ENCODE measurements around the gene CYTL1.
"Not testable (repeated sequence)": the region's sequence is repeated elsewhere in the genome, so short reads cannot be mapped to it uniquely, and the experiment has no call there.

Gene CYTL1

DNA sequence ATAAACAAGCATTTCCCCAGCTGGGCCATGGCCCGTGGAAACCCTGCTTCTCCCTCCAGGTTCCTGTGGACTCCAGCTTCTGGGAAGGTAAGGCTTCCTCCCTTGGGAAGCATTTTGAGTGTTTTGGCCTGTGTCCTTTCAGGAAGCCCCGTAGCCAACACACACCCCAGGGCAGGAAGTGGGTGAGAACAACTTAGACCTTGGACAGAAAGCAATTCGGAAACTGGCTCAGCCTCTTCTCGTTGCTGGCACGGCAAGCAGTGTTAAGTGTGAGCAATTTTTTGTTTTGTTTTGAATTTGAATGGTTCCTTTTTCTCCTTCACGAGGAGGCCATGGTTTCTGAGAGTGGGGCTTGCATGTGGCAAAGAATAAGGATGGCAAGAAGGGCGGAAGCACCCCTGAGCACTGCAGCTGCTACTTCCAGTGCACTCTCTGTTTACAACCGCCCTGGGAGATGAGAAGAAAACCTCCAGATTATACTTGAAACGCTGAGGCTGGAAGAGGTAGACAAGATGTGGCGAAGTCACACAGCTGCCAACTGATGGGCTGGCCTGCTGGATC lies 14.1 kb upstream of the CYTL1 start:
- DNase-seq (ENCODE audit: low read depth in 2 of 2) = no peak

DNA sequence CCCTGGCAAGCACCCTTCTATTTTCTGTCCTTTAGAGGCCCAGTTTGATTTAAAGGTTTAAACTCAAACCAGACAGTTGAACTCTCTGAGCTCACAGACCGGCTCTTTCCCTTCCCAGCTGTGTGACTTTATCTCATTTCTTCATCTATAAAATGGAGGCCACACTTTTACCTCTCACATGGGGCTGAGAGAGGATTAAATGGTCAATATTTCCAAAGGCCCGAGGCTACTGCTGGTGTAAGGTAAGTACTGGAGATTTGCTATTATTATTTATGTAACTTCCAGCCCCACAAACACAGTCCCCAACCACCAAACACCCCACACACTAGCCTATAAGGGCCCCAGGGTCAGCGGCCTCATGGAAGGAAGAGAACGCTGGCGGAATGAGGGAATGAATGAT lies 13.6 kb upstream of the CYTL1 start:
- DNase-seq (ENCODE audit: low read depth in 2 of 2) = no peak

DNA sequence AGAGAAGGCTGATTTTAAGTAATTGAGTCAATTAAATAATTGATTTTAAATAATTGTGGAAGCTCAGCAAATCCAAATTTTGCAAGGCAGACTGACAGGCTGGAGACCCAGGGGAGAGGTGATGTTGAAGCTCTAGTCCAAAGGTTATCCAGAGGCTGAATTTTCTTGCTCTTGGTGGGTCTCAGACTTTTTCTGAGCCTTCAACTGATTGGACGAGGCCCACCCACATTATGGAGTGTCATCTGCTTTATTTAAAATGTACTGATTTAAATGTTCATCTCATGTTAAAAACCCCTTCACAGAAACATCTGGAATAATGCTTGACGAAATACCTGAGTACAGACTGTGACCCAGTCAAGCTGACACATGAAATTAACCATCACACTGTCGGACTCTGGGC lies 11.7 kb upstream of the CYTL1 start:
- no peak for DNase-seq (ENCODE audit: low read depth in 2 of 2)

DNA sequence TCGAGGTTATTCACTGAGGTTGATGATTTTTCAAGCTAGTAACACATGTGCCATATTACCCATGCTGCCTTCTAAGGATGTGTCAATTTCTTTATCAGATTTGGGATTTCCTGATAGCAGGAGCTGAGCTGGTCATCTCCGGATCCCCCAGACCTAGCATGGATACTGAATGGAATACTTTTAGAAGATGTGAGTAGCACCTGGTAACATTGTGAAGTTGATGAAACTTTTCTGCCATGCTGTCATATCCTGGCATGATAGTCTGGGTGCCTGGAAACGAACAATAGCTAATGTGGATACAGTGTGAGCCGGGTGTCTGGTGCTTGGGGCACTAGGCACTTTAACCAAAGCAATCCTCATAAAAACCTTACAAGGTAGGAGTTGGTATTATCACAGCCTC lies 11.0 kb upstream of the CYTL1 start:
- no peak for DNase-seq (ENCODE audit: low read depth in 2 of 2)

DNA sequence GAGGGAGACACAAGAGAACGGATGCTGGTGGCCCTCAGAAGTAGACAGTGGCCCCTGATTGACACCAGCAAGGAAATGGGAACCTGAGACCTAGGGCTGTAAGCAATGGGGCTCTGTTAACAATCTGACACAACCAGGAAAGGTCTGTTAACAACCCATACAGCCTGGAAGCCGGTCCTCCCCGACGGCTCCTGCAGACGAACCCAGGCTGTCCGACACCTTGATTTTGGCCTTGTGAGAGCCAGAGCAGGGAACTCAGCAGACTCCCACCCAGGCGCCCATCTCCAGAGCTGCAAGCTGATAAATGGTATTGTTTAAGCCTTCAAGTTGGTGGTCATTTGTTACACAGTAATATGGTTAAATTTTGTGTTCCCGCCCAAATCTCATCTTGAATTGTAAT lies 10.2 kb upstream of the CYTL1 start:
- DNase-seq (ENCODE audit: low read depth in 2 of 2) = no peak

DNA sequence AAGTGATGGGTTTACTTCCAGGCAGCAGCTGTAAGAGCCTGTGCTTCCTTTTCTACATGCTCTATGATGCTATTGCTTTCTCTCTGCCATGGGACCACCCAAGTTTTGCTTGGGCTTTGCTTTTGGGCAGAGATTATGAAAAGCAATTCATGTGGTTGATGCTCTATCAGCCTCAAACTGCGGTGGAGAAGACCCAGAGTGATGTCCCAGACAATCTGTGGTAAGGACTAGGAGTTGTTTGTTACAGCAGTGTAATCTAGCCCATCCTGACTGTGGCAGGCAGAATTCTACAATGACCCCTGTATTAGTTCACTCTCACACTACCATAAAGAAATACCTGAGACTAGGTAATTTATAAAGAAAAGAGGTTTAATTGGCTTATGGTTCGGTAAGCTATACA lies 9.2 kb upstream of the CYTL1 start:
- no peak for DNase-seq (ENCODE audit: low read depth in 2 of 2)

DNA sequence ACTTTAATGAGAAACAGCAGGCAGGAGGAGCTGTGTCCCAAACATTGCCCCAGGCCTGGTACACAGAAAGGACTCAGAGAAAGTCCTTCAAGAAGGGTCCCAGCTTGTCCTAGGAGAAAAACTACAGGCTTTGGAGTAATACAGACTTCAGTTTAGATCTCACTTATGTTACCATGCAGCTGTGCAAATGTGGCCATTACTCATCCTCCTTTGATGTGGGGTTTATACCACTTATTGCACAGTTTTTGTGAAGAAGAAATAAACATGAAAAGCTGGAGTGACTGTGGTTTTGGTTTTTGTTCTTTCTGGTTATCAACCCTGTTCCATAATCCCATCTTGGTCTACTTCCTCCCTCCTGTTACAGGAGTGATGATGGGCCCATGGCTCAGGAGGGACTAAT lies 8.1 kb upstream of the CYTL1 start:
- no peak for DNase-seq (ENCODE audit: low read depth in 2 of 2)

DNA sequence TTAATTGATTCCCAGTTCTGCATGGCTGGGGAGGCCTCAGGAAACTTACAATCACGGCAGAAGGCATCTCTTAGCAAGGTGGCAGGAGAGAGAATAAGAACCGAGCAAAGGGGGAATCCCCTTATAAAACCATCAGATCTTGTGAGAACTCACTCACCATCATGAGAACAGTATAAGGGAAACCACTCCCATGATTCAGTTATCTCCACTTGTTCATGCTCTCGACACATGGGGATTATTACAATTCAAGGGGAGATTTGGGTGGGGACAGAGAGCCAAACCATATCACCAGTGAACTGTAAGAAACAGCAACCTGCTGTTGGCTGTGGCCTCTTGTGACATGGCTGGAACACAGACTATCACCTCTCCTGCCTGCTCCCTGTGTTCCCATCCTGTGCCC lies 7.1 kb upstream of the CYTL1 start:
- DNase-seq (ENCODE audit: low read depth in 2 of 2) = no peak

DNA sequence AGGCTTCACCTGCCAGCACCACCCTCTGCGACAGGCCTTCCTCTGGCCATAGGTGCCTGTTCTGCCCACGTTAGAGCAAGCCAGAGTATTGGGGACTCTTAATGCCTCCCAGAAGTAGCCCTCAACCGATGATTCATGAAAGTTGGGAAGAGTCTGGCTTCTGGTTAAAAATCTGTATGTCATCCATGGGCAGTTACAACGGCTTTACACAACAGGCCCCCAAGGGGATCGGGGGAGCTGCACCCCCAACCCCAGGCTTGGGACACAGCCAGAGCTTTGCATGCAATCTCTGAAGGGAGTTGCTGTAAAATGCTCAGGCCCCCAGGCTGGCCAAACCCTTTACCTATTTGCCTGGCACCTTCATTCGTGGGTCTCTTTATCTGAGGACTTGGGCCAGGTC lies 5.4 kb upstream of the CYTL1 start:
- DNase-seq (ENCODE audit: low read depth in 2 of 2) = no peak

DNA sequence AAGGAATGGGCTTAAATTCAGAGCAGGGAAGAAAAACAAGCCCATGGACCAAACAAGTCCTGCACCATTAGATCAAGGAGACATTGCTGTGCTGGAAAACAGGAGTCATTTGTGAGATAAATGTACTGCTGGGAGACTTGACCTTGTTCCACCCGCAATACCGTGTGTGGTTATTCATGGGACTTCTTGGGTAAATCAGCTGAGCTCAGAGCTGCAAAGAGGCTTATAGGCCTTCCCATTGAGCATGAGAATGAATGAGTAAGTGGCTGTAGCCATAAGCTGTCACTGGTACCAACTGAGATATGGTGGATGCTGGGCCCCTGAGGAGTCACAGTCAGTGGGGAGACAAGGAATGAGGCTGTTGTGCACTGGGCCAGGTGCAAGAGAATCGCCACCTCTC lies 2.3 kb upstream of the CYTL1 start:
- no peak for DNase-seq (ENCODE audit: low read depth in 2 of 2)

DNA sequence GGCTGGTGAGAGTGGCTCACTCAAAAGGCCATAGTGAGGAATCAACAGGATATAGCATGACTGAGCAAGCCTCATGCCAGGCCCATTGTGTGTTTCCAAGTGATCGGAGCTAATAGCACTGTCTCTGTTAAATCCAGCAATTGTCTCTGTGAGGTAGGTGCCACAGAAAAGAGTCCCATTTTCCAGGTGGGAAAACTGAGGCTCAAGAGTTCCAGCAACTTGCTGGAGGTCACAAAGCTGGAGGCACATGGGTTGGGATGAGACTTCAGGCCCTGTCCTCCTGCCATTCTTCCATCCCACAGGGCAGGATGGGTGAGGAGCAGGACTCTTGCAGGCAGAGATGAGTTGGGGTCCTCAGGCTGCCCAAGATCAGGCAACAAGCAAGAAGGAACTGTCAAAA lies 1.1 kb upstream of the CYTL1 start:
- DNase-seq (ENCODE audit: low read depth in 2 of 2) = no peak

DNA sequence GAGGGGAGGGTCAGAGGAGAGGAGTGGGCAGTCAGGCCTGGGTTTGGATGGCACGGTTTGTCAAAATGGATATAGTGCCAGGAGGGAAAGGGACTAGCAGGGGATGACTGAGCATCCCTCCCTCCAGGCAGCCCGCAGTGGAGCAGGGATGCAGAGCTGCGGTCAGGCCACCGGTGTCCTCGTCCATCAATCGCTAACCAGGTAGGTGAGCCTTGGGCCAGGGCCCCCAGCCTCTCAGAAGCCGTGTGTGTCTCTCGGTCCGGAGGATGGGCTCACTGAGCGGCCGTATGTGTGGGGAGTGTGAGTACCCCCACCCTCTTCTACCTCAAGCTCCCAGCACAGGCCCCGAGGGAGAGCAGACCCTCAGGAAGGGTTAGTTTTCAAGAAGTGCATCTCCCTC lies 538 bp upstream of the CYTL1 start:
- DNase-seq (ENCODE audit: low read depth in 2 of 2) = no peak

DNA sequence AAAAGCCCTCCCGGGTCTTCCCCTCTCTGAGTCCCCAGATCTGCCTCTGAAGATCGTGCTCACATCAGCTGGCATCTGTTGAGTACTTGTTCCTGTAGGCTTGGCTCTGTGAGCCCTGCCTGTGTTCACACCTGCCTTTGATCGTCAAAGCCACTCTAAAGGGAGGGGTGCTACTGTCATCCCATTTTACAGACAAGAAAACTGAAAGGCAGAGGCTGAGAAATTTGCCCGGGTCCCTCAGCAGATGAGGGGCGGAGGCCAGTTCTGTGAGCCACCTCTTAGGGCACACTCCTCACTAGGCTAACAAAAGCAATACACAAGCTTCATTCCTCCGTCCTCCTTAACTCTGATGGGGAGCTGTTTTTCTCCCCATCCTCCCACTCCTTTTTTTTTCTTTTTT lies 655 bp downstream of the CYTL1 start:
- no peak for DNase-seq (ENCODE audit: low read depth in 2 of 2)

DNA sequence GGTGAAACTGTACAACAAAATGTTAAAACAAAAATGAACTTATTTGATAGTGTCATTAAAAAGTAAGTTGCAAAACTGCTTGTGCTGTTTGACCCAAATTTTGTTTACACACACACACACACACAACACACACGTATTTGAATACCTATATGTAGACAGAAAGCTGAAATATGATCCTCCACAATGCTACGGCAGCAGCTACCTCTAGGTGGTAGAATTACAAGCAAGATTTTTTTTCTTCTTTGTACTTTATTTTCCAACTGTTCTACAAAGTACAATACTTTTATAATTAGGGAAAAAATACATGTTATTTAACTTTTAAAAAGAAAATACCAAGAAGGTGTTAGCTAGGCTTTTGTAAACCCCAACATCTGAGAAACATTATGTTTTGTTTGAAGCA lies 1.2 kb downstream of the CYTL1 start:
- DNase-seq (ENCODE audit: low read depth in 2 of 2) = no peak

DNA sequence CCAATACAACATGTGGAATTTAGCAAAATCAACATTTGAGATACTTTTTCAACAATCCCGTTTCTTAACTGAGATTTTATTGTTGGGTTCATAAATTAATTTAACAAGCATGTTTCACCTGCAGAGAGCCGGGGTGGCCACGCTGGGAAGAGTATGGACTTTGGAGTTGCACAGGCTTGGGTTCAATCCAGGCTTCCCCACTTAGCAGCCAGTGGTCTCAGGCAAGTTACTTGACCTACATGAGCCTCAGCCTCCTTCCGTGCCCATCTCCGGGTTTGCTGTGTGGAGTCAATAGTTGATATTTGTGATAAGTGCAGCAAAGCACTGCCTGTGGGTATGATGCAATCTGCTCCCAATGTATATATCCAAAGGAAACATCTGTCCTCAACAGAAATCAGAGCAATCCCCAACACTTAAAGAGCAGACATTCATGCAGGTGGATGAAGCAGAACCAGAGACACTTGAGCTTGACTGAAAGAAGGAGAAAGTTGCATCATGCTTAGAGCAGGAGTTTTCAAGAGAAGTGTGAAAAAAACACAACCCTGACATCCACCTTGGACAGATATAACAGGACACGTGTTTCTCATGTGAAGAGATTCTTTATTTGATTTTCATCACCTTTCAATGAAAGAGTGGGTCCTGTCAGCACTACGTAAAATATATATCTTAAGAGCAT lies 5.1 kb downstream of the CYTL1 start:
- DNase-seq (ENCODE audit: low read depth in 2 of 2) = no peak

DNA sequence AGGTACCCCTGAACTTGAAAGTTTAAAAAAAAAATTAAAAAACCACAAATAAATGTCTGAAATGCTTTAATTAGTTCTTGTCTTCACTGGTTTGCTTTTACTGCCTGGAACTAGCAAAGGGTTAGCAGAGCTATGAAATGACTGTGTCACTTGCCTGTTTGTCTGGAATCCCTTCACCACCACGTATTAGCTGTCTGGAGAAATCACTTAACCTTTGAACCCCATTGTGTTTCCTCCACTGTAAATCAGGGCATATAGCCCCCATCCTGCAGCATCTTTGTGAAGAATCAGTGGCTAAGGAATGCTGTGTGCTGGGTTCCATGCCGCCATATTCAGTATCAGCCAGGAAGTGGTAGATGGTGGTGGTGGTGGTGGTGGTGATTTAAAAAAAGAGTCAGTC lies 6.3 kb downstream of the CYTL1 start:
- DNase-seq (ENCODE audit: low read depth in 2 of 2) = no peak

DNA sequence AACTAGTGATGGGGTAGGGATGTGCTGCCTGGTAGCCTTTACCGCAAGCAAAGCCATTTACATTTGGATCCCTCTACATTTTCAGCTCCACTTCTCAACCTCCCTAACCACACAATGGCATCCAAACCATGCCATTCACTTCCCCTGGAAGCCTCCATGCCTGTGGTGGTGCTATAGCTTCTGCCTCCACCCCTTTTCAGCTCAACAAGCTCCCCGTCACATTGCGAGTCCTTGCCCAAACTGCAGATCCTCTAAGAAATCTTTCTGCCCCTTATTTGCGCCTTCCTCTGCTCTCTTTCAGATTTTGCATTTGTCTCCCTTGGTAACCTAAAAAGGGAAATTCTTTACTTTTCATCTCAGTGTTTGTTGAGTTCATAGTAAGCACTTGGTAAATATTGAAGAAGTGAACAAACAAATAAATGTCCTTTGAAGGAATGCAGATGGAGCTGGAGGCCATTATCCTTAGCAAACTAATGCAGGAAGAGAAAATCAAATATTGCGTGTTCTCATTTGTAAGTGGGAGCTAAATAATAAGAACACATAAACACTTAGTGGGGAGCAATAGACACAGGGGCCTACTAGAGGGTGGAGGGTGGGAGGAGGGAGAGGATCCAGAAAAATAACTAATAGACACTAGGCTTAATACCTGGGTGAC lies 6.9 kb downstream of the CYTL1 start:
- no peak for DNase-seq (ENCODE audit: low read depth in 2 of 2)

DNA sequence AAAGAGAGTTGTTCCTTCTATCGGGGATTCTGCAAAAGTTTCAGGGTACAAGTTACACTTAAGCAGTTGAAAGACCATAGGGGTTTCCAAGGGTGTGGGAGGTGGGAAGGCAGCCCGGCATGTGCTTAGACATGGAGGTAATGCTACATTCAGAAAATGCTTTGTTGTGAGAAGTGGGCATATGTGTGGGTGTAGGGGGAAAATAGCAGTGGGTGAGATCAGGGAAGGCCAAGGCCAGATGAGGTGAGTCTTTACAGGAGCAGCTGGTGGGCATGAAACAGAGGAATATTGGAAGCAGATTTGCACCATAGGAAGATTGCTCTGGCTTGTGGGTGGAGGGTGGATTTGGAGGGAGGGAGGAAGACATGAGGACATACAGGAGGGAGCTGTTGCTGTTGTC lies 8.3 kb downstream of the CYTL1 start:
- DNase-seq (ENCODE audit: low read depth in 2 of 2) = no peak

DNA sequence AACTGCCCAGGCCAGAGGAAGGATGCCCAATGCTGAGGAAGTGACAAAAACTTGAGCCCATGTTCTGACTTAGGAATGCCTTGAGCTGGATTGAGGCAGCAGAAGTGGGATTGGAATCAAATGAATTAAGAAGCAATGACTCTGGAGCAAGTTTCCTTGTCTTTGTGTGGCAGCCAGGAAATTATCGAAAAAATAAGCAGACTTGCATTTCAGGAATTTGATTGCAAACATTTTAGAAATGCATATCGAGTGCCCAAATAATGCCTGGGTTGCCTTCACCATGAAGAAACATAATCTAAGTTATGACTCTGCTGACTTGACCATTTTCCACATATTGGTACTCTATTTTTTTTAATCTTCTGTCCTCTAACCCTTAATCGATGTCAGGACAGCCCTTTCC lies 9.5 kb downstream of the CYTL1 start:
- DNase-seq (ENCODE audit: low read depth in 2 of 2) = no peak

DNA sequence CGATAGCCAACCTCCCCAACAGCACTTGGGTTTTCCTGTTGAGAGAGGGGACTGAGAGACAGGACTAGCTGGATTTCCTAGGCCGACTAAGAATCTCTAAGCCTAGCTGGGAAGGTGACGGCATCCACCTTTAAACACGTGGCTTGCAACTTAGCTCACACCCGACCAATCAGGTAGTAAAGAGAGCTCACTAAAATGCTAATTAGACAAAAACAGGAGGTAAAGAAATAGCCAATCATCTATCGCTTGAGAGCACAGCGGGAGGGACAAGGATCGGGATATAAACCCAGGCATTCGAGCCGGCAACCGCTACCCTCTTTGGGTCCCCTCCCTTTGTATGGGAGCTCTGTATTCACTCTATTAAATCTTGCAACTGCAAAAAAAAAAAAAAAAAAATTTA lies 12.3 kb downstream of the CYTL1 start:
- DNase-seq (ENCODE audit: low read depth in 2 of 2) = not testable (repeated sequence)

DNA sequence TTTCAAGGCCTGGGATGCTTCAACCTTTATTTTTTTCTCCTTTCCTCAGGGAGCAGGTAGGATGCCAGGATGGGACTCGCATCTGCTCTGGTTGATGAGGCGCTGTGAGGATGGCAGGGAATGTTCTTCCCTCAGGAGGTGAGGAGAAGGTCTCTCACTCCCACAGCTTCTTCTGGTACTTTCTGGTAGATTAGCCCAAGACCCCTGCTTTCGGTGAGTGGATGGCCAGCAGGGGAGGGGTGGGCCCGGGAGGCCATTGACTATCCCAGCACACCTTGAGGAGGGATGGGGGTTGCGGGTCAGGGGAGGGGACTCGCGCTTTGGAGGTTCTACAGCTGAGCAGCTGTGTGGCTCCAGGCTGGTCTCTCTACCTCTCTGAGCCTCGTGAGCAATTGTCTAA lies 14.8 kb downstream of the CYTL1 start:
- DNase-seq (ENCODE audit: low read depth in 2 of 2) = no peak

DNA sequence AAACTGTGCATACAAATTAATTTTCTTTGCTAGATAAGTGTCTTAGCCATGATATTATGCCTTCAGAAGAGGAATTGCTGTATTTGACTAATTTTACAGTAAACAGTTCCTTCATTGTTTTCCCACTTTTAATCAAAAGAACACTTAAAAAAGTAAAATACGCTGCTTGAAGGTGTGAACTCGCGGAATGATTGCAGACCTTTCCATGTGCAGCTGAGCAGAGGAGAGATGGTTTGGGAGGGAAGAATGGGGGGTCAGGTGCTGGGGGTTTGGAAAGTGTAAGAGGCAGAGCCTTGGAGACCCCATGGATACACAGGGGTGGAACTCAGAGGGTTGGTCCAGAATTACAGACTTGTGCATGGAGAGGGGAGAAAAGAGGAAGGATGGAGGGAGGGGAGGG lies 15.3 kb downstream of the CYTL1 start:
- DNase-seq (ENCODE audit: low read depth in 2 of 2) = no peak

DNA sequence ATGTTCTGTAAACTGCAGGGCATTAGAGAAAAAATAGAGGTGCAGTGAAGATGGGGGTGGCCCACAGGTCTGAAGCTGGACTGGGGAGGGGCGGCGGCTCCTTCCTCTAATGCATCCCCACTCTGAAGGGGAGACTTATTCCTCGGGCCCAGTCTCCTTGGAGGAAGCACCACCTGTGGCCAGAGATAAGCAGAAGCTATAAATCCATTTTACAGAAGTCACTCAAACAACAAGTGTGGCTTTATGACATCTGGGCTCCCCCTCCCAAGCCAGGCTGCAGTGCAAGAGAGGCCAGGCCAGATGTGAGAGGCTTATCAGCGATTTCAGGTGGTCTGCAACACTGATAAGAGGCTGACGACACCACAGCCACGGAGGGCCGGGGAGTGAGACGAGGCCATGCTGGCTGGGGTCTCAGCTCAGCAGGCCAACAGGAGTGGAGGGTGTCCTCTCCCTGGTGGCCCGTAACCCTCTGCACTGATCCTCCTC lies 15.8 kb downstream of the CYTL1 start:
- no peak for DNase-seq (ENCODE audit: low read depth in 2 of 2)

DNA sequence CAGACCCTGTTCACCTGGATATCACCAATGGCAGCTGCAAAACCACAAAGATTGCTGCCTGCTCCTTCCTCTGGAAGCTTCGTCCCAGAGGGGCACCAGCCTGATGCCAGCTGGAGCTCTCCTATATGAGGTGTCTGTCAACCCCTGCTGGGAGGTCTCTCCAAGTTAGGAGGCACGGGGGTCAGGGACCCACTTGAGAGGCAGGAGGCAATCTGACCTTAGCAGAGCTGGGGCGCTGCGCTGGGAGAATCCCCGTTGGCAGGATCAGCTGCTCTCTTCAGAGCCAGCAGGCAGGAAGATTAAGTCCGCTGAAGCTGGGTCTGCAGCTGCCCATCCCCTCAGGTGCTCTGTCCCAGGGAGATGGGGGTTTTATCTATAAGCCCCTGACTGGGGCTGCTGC lies 17.6 kb downstream of the CYTL1 start:
- not testable (repeated sequence) for DNase-seq (ENCODE audit: low read depth in 2 of 2)

All from stimulated activated CD4-positive, alpha-beta T cell treated with anti-CD3 and anti-CD28 coated beads, Interleukin-1b, Interleukin-23, amount 100 ng/mL, for 4 hours (primary cell).